SK-N-SH treated with all-trans-retinoic acid at 6 μM for 48 hours (cell line): ENCODE measurements around the gene PYY.

ENCODE experiments used
- OSR1 ChIP-seq: fragments of 250-450 bp; sonication (Bioruptor Pico); IDR thresholded peaks from 2 replicates; pipeline ENCODE4 v1.8.0; 2022; ENCODE audit warnings: moderate library complexity, mild to moderate bottlenecking, inconsistent platforms
- ZC3H10 ChIP-seq: fragments of 250-450 bp; sonication (Bioruptor Pico); IDR thresholded peaks from 2 replicates; pipeline ENCODE4 v1.5.1; 2021; ENCODE audit warnings: mild to moderate bottlenecking, moderate library complexity
- ZFP30 ChIP-seq: fragments of 450-650 bp; formaldehyde crosslinking; IDR thresholded peaks from 2 replicates; pipeline ENCODE4 v1.5.0; 2022; ENCODE audit warnings: mild to moderate bottlenecking, moderate library complexity
- ZNF565 ChIP-seq: fragments of 450-650 bp; formaldehyde crosslinking; conservative IDR thresholded peaks from 2 replicates; pipeline ENCODE4 v1.5.0; 2020; ENCODE audit warnings: low read depth, mild to moderate bottlenecking, moderate library complexity
- TF ChIP-seq, protein P1 (sequence below): fragments of 250-450 bp; sonication (Bioruptor Pico); IDR thresholded peaks from 2 replicates; pipeline ENCODE4 v1.8.0; 2020; ENCODE audit warnings: mild to moderate bottlenecking, moderate library complexity, borderline replicate concordance
- TF ChIP-seq, protein P2 (sequence below): fragments of 250-450 bp; sonication (Bioruptor Pico); IDR thresholded peaks from 2 replicates; pipeline ENCODE4 v1.5.0; 2020; ENCODE audit warnings: mild to moderate bottlenecking, moderate library complexity
- TF ChIP-seq, protein P3 (sequence below): fragments of 250-450 bp; sonication (Bioruptor Pico); IDR thresholded peaks from 2 replicates; pipeline ENCODE4 v1.5.1; 2020; ENCODE audit warnings: low read depth, mild to moderate bottlenecking, moderate library complexity

DNA sequence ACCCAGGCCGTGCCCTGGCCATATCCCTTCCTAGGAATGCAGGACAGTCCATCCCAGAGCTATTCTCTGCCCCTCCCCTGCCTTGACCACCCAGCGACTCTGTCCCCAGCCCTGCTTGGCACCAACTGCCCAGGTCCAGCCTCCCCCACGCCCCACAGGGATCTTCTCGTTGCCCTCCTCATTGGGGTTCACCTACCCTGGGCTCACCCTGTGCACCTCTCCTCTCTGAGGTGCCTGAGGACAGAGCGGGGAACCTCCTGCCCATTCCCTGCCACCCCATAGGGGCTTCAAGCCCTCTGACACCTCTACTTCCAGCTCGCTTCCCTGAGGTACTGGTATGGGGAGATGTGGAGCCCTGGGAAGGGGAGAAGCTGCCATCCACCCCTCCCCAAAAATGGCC, 40.2 kb downstream of the PYY start:
- TF ChIP-seq, protein P1, sequence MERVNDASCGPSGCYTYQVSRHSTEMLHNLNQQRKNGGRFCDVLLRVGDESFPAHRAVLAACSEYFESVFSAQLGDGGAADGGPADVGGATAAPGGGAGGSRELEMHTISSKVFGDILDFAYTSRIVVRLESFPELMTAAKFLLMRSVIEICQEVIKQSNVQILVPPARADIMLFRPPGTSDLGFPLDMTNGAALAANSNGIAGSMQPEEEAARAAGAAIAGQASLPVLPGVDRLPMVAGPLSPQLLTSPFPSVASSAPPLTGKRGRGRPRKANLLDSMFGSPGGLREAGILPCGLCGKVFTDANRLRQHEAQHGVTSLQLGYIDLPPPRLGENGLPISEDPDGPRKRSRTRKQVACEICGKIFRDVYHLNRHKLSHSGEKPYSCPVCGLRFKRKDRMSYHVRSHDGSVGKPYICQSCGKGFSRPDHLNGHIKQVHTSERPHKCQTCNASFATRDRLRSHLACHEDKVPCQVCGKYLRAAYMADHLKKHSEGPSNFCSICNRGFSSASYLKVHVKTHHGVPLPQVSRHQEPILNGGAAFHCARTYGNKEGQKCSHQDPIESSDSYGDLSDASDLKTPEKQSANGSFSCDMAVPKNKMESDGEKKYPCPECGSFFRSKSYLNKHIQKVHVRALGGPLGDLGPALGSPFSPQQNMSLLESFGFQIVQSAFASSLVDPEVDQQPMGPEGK (CRISPR knock-in tag): no peak
- no peak for TF ChIP-seq ZNF565 (CRISPR knock-in tag)
- TF ChIP-seq, protein P2, sequence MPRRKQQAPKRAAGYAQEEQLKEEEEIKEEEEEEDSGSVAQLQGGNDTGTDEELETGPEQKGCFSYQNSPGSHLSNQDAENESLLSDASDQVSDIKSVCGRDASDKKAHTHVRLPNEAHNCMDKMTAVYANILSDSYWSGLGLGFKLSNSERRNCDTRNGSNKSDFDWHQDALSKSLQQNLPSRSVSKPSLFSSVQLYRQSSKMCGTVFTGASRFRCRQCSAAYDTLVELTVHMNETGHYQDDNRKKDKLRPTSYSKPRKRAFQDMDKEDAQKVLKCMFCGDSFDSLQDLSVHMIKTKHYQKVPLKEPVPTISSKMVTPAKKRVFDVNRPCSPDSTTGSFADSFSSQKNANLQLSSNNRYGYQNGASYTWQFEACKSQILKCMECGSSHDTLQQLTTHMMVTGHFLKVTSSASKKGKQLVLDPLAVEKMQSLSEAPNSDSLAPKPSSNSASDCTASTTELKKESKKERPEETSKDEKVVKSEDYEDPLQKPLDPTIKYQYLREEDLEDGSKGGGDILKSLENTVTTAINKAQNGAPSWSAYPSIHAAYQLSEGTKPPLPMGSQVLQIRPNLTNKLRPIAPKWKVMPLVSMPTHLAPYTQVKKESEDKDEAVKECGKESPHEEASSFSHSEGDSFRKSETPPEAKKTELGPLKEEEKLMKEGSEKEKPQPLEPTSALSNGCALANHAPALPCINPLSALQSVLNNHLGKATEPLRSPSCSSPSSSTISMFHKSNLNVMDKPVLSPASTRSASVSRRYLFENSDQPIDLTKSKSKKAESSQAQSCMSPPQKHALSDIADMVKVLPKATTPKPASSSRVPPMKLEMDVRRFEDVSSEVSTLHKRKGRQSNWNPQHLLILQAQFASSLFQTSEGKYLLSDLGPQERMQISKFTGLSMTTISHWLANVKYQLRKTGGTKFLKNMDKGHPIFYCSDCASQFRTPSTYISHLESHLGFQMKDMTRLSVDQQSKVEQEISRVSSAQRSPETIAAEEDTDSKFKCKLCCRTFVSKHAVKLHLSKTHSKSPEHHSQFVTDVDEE (CRISPR knock-in tag): no peak
- TF ChIP-seq, protein P3, sequence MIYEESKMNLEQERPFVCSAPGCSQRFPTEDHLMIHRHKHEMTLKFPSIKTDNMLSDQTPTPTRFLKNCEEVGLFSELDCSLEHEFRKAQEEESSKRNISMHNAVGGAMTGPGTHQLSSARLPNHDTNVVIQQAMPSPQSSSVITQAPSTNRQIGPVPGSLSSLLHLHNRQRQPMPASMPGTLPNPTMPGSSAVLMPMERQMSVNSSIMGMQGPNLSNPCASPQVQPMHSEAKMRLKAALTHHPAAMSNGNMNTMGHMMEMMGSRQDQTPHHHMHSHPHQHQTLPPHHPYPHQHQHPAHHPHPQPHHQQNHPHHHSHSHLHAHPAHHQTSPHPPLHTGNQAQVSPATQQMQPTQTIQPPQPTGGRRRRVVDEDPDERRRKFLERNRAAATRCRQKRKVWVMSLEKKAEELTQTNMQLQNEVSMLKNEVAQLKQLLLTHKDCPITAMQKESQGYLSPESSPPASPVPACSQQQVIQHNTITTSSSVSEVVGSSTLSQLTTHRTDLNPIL: no peak
- TF ChIP-seq OSR1 (CRISPR knock-in tag): no peak
- TF ChIP-seq ZC3H10: no peak
- no peak for TF ChIP-seq ZFP30 (CRISPR knock-in tag)
